ENCODE measurements around the gene CCNC. TPM values are rescaled to one million over a fixed set of nuclear protein-coding genes. Genes with fewer than 3 reads are reported as not detected.

CCNC gene
- total RNA-seq, 2 donors from 2014 or later, result 56.3 to 70.5 TPM

GRCh38 chr6:99587792-99588191 lies 19.3 kb upstream of the CCNC start:
- H3K36me3 ChIP-seq (replicated peaks in 1 of 2; ENCODE audit: insufficient read depth in 1 of 2, low read depth in 2 of 2), result no peaks in the 10 kb centered on the region
- no peak for ATAC-seq

GRCh38 chr6:99579781-99580180 lies 11.3 kb upstream of the CCNC start:
- TF ChIP-seq, protein P1, sequence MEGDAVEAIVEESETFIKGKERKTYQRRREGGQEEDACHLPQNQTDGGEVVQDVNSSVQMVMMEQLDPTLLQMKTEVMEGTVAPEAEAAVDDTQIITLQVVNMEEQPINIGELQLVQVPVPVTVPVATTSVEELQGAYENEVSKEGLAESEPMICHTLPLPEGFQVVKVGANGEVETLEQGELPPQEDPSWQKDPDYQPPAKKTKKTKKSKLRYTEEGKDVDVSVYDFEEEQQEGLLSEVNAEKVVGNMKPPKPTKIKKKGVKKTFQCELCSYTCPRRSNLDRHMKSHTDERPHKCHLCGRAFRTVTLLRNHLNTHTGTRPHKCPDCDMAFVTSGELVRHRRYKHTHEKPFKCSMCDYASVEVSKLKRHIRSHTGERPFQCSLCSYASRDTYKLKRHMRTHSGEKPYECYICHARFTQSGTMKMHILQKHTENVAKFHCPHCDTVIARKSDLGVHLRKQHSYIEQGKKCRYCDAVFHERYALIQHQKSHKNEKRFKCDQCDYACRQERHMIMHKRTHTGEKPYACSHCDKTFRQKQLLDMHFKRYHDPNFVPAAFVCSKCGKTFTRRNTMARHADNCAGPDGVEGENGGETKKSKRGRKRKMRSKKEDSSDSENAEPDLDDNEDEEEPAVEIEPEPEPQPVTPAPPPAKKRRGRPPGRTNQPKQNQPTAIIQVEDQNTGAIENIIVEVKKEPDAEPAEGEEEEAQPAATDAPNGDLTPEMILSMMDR (IDR thresholded peaks at IDR 0.05), result no peak
- no peak for TF ChIP-seq POLR2A (IDR thresholded peaks at IDR 0.05)
- Histone ChIP-seq H3K4me1 (no peaks in the 10 kb centered on the region), H3K27ac (no peak overlapping the region), H3K27me3 (no peaks in the 10 kb centered on the region), H3K4me3 (no peak overlapping the region), H3K9me3 (no peaks in the 10 kb centered on the region), H3K36me3 (replicated peaks in 1 of 2; ENCODE audit: insufficient read depth in 1 of 2, low read depth in 2 of 2) (no peaks in the 10 kb centered on the region)
- 73 to 84% methylated on average over 4 of the region's 4 CpGs for whole genome bisulfite sequencing, 2 donors
- DNase-seq, result no peak
- ATAC-seq, result no peak
- intact Hi-C loops (cut with DNase I), result no loop called here

More at GRCh38 chr6:99587792-99588191, 19.3 kb upstream of the CCNC start:
- Histone ChIP-seq H3K9me3 (no peaks in the 10 kb centered on the region), H3K4me1 (peaks cover 26% of the 10 kb centered on the region), H3K27ac (no peak overlapping the region), H3K4me3 (no peak overlapping the region), H3K27me3 (peaks cover 0 to 25% of the 10 kb centered on the region in 2 donors)
- TF ChIP-seq, protein P1 (IDR thresholded peaks at IDR 0.05), result no peak
- TF ChIP-seq POLR2A (IDR thresholded peaks at IDR 0.05), result no peak
- DNase-seq, result no peak
- intact Hi-C loops (cut with DNase I), result no loop called here
- 63 to 91% methylated on average over 4 of the region's 4 CpGs for WGBS, 2 donors

GRCh38 chr6:99575544-99576227 lies 7.2 kb upstream of the CCNC start:
- no peak for ATAC-seq
- Histone ChIP-seq H3K4me3 (no peak overlapping the region), H3K36me3 (replicated peaks in 1 of 2; ENCODE audit: insufficient read depth in 1 of 2, low read depth in 2 of 2) (no peaks in the 10 kb centered on the region), H3K4me1 (no peaks in the 10 kb centered on the region), H3K27me3 (no peaks in the 10 kb centered on the region), H3K27ac (no peak overlapping the region), H3K9me3 (no peaks in the 10 kb centered on the region)
- TF ChIP-seq POLR2A (IDR thresholded peaks at IDR 0.05), result no peak
- TF ChIP-seq, protein P1 (IDR thresholded peaks at IDR 0.05), result no peak
- intact Hi-C loops (cut with DNase I), result no loop called here
- no peak for DNase-seq
- WGBS, 2 donors, result 95 to 100% methylated on average over 2 of the region's 2 CpGs

DNA sequence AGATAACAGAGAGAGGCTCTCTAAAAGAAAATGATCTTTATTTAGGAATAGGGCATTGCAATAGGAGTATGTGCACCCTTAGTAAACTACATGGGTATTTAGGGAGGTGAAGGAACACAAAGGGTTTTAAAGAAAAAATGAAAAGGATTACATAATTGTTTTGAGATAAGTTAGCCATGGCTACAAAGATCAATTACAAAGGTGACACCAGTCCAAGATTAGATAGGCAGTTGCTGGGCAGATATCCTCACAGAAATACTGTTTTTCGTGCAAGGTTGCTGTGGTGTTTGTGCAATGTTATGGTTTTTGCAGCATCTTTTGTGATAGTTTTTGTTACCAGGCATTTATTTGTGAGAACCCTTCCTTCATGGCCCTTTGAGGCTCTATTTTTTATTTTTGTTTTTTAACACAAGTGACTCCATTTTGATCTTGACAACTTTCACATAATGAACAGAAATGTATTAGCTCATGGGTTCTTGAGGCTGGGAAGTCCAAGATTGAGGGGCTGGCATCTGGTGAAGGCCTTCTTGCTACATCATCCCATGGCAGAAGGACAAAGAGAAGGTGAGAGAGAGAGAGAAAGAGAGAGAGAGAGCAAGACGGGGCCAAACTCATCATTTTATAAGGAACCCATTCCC lies 5.6 kb upstream of the CCNC start:
- peak; percentile 68 for ATAC-seq
- Histone ChIP-seq H3K27ac (no peak overlapping the region), H3K4me1 (no peaks in the 10 kb centered on the region), H3K36me3 (replicated peaks in 1 of 2; ENCODE audit: insufficient read depth in 1 of 2, low read depth in 2 of 2) (no peaks in the 10 kb centered on the region), H3K27me3 (no peaks in the 10 kb centered on the region), H3K4me3 (no peak overlapping the region), H3K9me3 (no peaks in the 10 kb centered on the region)
- no peak for DNase-seq
- 67 to 73% methylated on average over 2 of the region's 2 CpGs for WGBS, 2 donors
- intact Hi-C loops (cut with DNase I), result no loop called here
- TF ChIP-seq, protein P1 (IDR thresholded peaks at IDR 0.05), result no peak
- no peak for TF ChIP-seq POLR2A (IDR thresholded peaks at IDR 0.05)
